Activated naive CD4-positive, alpha-beta T cell treated with anti-CD3 and anti-CD28 coated beads, Interleukin-2, amount 50 U/mL, for 24 hours (primary cell): ENCODE data around the gene TULP4.
"Not testable (repeated sequence)": the region's sequence is repeated elsewhere in the genome, so short reads cannot be mapped to it uniquely, and the experiment has no call there.

Experiments
- H3K27ac Mint-ChIP-seq: one replicate; pipeline ENCODE4 v1.8.0; 2021; ENCODE audit warnings: mild to moderate bottlenecking, mixed read lengths
- H3K27me3 Mint-ChIP-seq: one replicate; pipeline ENCODE4 v1.8.0; 2021; ENCODE audit warnings: mixed read lengths
- H3K36me3 Mint-ChIP-seq: one replicate; pipeline ENCODE4 v1.8.0; 2021; ENCODE audit warnings: mixed read lengths
- H3K4me1 Mint-ChIP-seq: one replicate; pipeline ENCODE4 v1.8.0; 2021; ENCODE audit warnings: mixed read lengths
- H3K4me3 Mint-ChIP-seq: one replicate; pipeline ENCODE4 v1.8.0; 2021; ENCODE audit warnings: mild to moderate bottlenecking, mixed read lengths
- H3K9me3 Mint-ChIP-seq: one replicate; pipeline ENCODE4 v1.8.0; 2021; ENCODE audit warnings: mixed read lengths

The TULP4 gene

DNA sequence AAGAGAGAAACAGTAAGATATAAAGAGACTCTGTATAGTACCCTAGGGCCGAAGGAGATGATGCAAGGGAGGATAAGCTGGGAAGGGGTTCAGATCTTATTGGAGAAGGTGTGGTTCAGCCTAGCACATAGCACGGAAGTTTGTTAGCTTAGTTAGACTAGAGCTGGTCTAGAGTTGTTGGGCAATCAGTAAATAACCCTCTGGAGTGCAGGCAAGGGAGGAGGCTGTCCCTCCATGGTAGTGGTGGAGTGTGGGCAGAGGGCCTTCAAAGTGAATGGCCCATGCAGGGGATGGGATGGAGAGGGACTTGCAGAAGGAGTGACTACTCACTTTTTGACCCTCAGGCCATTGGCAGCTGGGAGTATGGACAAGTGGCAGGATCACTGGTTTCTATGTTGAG is 20.0 kb downstream of the TULP4 start:
- no peak overlapping the region for H3K4me3 Mint-ChIP-seq
- H3K4me1 Mint-ChIP-seq, result peaks cover 43% of the 10 kb centered on the region
- peaks cover 19% of the 10 kb centered on the region for H3K36me3 Mint-ChIP-seq

DNA sequence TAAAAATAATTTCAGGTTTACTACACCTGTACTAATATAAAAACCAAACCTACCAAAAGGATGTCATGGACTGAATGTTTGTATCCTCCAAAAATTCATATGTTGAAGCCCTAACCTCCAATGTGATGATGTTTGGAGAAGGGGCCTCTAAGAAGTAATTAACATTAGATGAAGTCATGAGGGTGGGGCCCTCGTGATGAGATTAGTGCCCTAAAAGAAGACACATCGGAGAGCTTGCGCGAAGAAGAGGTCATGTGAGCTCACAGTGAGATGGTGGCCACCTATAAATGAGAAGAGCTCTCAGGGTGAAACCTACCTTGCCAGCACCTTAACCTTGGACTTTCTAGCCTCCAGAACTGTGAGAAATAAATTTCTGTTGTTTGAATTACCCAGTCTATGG is 20.8 kb downstream of the TULP4 start:
- Mint-ChIP-seq H3K4me1 (peaks cover 36% of the 10 kb centered on the region), H3K9me3 (no peaks in the 10 kb centered on the region), H3K27me3 (no peaks in the 10 kb centered on the region), H3K4me3 (no peak overlapping the region), H3K36me3 (peaks cover 19% of the 10 kb centered on the region), H3K27ac (no peak overlapping the region)

More for the DNA sequence above, 20.0 kb downstream of the TULP4 start:
- no peaks in the 10 kb centered on the region for H3K9me3 Mint-ChIP-seq
- H3K27me3 Mint-ChIP-seq, result no peaks in the 10 kb centered on the region
- no peak overlapping the region for H3K27ac Mint-ChIP-seq

DNA sequence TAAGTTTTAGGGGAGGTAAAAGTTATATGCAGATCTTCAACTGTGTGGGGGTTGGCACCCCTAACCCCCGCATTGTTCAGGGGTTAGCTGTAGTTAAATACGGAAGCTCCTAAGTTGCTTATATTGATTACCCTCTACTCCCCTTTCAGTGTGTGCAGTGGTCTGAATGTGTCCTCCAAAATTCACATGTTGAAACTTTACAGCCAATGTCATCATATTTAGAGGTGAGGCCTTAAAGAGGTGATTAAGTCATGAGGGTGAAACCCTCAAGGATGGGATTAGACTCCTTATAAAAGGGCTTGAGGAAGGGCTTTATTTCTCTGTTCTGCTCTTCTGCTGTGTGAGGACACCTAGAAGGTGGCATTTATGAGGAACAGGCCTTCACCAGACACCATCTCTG is 22.3 kb downstream of the TULP4 start:
- H3K27me3 Mint-ChIP-seq, result no peaks in the 10 kb centered on the region

DNA sequence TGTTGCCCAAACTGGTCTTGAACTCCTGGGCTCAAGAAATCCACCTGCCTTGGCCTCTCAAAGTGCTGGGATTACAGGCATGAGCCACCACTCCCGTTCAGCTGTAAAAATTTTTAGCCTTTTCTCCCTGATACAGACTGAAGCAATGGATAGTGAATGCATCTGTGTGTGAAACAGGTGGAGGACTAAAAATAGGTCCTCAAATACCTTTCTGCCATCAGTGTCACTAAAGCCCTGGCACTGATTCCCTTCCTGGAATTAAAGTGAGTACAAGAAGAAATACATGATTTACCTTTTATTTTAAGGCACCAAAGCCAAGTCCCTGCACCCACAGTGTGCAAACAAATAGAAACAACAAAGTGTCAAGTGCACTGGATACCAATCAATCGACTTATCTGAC is 25.1 kb downstream of the TULP4 start:
- no peak overlapping the region for H3K27ac Mint-ChIP-seq
- H3K4me1 Mint-ChIP-seq, result peaks cover 24% of the 10 kb centered on the region
- H3K9me3 Mint-ChIP-seq, result no peaks in the 10 kb centered on the region
- no peak overlapping the region for H3K4me3 Mint-ChIP-seq
- H3K36me3 Mint-ChIP-seq, result peaks cover 20% of the 10 kb centered on the region
- no peaks in the 10 kb centered on the region for H3K27me3 Mint-ChIP-seq

More for the DNA sequence above, 22.3 kb downstream of the TULP4 start:
- Mint-ChIP-seq H3K36me3 (peaks cover 25% of the 10 kb centered on the region), H3K4me1 (peaks cover 26% of the 10 kb centered on the region), H3K27ac (no peak overlapping the region), H3K4me3 (no peak overlapping the region), H3K9me3 (no peaks in the 10 kb centered on the region)

DNA sequence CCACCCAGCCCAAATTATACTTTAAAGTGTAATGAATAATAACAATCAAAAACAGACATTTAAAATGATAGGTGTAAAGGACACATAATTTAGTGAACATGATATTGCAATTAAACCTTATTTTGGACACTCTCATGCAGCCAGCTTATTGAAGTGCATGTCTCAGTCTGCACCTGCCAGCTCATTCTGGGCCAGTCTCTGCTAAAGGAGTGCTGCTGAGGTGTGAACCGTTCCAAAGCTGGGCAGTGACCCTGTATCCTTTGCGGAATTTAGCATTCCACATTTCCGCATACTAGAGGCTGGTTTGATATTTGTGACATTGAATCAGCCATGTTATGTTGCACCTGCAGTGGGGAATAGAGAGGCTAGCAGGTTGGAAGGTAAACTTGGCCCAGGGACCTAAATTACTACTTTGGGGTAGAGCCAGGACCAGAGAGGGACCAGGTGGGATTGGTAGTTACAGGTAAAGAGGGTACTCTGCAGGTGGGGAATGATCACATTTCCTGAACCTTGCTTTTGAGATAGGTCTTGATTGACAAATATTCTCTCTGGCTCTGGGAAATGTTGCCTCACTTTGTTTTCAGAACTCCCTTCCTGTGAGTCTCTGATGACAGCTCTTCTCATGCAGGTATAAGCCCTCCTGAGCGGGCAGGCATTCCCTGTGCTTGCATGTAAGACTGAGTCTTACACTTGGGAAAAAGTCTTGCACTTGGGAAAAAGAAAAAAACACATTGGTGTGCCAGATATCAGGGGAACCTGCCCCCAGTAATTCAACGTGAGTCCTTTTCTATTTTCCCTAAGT is 26.2 kb downstream of the TULP4 start:
- Mint-ChIP-seq H3K4me1 (peaks cover 24% of the 10 kb centered on the region), H3K36me3 (peaks cover 20% of the 10 kb centered on the region), H3K9me3 (no peaks in the 10 kb centered on the region), H3K27me3 (no peaks in the 10 kb centered on the region), H3K27ac (no peak overlapping the region), H3K4me3 (no peak overlapping the region)

DNA sequence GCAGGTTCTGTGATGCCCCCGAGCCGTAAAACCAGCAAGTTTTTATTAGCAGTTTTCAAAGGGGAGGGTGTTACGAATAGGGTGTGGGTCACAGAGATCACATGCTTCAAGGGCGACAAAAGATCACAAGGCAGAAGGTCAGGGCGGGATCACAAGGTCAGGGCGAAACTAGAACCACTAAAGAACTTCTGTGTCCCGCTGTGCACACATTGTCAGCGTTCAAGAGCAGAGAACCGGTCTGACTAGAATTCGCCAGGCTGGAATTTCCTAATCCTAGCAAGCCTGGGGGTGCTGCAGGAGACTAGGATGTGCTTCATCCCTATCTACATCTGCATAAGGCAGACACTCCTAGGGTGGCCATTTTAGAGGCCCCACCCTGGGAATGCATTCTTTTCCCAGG is 26.9 kb downstream of the TULP4 start:
- Mint-ChIP-seq H3K27ac (peak overlapping the region; percentile 8), H3K4me1 (peaks cover 24% of the 10 kb centered on the region), H3K36me3 (peaks cover 22% of the 10 kb centered on the region)
- not testable (repeated sequence) for H3K9me3 Mint-ChIP-seq, H3K27me3 Mint-ChIP-seq, H3K4me3 Mint-ChIP-seq

DNA sequence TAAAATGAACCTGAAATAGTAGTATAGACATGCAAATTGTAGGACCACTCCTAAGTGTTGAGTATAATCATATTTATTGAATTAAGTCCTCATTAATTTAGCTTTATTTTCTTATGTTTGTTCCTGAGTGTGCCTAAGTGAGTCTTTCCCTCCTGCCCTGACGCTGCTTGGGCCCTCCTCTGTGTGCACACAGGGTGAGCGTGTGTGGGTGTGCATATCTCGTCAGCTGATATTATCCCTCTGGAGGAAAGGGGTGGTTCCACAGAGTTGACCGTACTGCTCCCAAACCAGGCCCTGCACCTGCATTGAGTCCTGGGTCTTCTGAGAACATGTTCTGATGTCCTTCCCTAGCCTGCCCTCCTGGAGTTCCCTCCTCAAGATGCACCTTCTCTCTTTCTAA is 28.0 kb downstream of the TULP4 start:
- Mint-ChIP-seq H3K27me3 (no peaks in the 10 kb centered on the region), H3K4me3 (no peak overlapping the region), H3K9me3 (no peaks in the 10 kb centered on the region), H3K36me3 (peaks cover 30% of the 10 kb centered on the region), H3K4me1 (peaks cover 24% of the 10 kb centered on the region), H3K27ac (no peak overlapping the region)

DNA sequence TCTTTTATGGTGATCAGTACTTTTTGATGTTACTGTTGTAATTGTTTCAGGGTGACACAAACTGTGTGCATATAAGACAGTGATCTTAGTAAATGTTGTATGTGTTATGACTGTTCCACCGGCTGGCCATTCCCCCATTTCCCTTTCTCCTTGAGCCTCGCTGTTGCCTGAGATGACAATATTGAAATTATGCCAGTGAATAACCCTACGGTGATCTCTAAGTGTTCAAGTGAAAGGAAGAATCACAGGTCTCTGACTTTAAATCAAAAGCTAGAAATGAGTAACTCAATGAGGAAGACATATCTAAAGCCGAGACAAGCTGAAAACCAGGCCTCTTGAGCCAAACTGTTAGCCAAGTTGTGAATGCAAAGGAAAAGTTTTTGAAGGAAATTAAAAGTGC is 32.3 kb downstream of the TULP4 start:
- no peaks in the 10 kb centered on the region for H3K9me3 Mint-ChIP-seq
- H3K27me3 Mint-ChIP-seq, result no peaks in the 10 kb centered on the region
- H3K36me3 Mint-ChIP-seq, result peaks cover 25% of the 10 kb centered on the region
- peaks cover 7% of the 10 kb centered on the region for H3K4me1 Mint-ChIP-seq
- H3K27ac Mint-ChIP-seq, result no peak overlapping the region
- H3K4me3 Mint-ChIP-seq, result no peak overlapping the region

DNA sequence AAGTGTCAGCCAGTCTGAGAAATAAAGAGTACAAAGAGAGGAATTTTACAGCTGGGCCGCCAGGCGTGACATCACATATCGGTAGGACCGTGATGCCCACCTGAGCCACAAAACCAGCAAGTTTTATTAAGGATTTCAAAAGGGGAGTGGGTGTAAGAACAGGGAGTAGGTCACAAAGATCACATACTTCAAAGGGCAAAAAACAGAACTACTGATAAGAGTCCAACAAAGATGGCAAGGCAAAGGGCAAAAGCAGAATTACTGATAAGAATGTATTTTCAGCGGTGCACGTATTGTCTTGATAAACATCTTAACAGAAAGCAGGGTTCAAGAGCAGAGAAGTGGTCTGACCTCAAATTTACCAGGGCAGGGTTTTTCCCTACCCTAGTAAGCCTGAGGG is 33.2 kb downstream of the TULP4 start:
- not testable (repeated sequence) for H3K4me3 Mint-ChIP-seq, H3K27me3 Mint-ChIP-seq, H3K4me1 Mint-ChIP-seq, H3K27ac Mint-ChIP-seq, H3K9me3 Mint-ChIP-seq
- peaks cover 23% of the 10 kb centered on the region for H3K36me3 Mint-ChIP-seq

DNA sequence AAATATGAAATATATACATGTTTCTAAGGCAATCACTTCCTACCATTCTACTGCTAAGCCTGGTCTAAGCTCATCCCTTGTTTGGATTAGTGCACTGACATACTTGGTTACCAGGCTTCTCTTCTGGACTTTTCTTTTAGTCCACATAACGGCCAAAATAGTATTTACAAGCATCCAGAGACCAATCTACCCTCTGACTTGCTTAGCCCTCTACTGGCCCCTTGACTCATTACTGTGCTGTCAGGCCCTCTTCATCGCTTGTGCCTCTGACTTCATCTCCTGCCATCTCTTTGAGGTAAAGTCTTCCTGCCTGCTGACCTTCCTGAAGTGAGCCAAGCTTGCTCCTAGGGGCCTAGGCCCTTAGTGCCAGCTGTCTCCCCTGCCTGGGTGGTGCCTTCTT is 35.1 kb downstream of the TULP4 start:
- H3K27me3 Mint-ChIP-seq, result no peaks in the 10 kb centered on the region
- H3K27ac Mint-ChIP-seq, result no peak overlapping the region
- H3K4me1 Mint-ChIP-seq, result no peaks in the 10 kb centered on the region
- H3K9me3 Mint-ChIP-seq, result no peaks in the 10 kb centered on the region
- H3K36me3 Mint-ChIP-seq, result peaks cover 19% of the 10 kb centered on the region
- no peak overlapping the region for H3K4me3 Mint-ChIP-seq

DNA sequence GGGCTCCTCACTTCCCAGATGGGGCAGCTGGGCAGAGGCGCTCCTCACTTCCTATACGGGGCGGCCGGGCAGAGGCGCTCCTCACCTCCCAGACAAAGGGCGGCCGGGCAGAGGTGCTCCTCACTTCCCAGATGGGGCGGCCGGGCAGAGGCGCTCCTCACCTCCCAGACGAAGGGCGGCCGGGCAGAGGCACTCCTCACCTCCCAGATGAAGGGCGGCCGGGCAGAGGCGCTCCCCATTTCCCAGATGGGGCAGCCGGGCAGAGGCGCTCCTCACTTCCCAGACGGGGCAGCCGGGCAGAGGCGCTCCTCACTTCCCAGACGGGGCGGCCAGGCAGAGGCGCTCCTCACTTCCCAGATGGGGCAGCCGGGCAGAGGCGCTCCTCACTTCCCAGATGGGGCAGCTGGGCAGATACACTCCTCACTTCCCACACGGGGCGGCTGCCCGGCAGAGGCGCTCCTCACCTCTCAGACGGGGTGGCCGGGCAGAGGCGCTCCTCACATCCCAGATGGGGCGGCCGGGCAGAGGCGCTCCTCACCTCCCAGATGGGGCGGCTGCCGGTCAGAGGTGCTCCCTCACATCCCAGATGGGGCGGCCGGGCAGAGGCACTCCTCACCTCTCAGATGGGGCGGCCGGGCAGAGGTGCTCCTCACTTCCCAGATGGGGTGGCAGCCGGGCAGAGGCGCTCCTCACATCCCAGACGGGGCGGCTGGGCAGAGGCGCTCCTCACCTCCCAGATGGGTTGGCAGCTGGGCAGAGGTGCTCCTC is 36.7 kb downstream of the TULP4 start:
- peaks cover 16% of the 10 kb centered on the region for H3K36me3 Mint-ChIP-seq

DNA sequence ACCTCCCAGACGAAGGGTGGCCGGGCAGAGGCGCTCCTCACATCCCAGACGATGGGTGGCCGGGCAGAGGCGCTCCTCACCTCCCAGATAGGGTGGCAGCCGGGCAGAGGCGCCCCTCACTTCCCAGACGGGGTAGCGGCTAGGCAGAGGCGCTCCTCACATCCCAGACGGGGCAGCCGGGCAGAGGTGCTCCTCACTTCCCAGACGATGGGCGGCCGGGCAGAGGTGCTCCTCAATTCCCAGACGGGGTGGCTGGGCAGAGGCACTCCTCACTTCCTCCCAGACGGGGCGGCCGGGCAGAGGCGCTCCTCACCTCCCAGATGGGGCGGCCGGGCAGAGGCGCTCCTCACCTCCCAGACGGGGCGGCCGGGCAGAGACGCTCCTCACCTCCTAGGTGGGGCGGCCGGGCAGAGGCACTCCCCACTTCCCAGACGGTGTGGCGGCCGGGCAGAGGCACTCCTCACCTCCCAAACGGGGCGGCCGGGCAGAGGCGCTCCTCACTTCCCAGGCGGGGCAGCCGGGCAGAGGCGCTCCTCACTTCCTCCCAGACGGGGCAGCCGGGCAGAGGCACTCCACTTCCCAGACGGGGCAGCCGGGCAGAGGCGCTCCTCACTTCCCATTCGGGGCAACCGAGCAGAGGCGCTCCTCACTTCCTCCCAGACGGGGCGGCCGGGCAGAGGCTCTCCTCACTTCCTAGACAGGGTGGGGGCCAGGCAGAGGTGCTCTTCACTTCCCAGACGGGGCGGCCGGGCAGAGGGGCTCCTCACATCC is 37.4 kb downstream of the TULP4 start:
- H3K27me3 Mint-ChIP-seq, H3K27ac Mint-ChIP-seq, H3K4me1 Mint-ChIP-seq, H3K36me3 Mint-ChIP-seq, H3K4me3 Mint-ChIP-seq, H3K9me3 Mint-ChIP-seq: not testable (repeated sequence)

More for the DNA sequence above, 36.7 kb downstream of the TULP4 start:
- not testable (repeated sequence) for H3K27ac Mint-ChIP-seq, H3K27me3 Mint-ChIP-seq, H3K9me3 Mint-ChIP-seq, H3K4me3 Mint-ChIP-seq, H3K4me1 Mint-ChIP-seq

DNA sequence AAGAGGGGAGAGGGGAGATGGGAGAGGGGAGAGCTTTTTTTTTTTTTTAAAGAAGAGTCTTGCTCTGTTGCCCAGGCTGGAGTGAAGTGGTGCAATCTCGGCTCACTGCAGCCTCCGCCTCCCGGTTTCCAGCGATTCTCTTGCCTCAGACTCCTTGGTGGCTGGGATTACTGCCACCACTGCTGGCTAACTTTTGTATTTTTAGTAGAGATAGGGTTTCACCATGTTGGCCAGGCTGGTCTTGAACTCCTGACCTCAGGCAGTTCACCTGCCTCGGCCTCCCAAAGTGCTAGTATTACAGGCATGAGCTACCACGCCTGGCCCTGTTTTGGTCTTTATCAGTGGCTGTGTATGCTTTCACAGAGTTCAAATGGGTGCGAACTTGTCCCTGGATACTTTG is 38.5 kb downstream of the TULP4 start:
- not testable (repeated sequence) for H3K27ac Mint-ChIP-seq, H3K9me3 Mint-ChIP-seq, H3K36me3 Mint-ChIP-seq, H3K27me3 Mint-ChIP-seq, H3K4me3 Mint-ChIP-seq
- H3K4me1 Mint-ChIP-seq, result peaks cover 14% of the 10 kb centered on the region

DNA sequence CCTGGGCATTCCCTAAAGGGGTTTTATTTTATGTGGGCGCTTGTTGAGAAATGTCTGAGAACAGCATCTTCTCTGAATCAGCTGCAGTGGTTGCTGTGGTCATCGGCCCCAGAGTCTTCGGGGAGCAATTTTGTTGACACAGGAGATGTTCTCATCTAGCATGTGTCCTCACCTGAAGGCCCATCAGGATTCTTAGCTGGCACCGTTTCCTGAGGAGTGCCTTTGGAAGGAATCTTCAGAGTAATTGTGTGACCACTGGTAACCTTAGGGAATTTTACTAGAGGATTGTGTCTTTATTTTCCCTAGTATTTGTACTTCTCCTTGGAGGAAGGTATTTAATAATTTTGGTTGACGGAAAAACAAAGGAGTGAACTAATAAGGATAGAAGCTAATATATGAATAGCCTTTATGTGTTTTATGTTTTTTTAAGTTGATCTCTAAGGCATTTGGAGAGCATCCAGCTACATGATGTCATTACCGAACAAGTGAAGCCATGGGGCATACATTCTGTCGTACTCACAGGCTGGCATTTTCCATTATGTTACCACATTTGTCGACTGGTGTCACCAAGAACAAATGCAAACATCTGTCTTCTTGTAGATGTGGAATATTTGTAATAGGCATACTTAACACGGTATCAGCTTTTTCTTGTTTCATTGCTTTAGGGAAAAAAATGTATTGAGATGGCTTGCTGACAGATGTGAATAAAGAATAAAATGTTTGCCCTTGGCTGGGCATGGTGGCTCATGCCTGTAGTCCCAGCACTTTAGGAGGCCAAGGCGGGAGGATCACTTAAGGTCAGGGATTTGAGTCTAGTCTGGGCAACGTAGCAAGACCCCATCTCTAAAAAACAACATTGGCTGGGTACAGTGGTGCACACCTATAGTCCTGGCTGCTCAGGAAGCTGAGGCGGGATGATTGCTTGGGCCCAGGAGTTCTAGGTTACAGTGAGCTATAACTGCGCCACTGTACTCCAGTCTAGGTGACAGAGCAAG is 41.9 kb downstream of the TULP4 start:
- Mint-ChIP-seq H3K27ac (no peak overlapping the region), H3K9me3 (no peaks in the 10 kb centered on the region), H3K36me3 (no peaks in the 10 kb centered on the region), H3K4me1 (peaks cover 48% of the 10 kb centered on the region), H3K4me3 (no peak overlapping the region), H3K27me3 (no peaks in the 10 kb centered on the region)
